ENCODE results near the gene FBXL7.
"Not testable (repeated sequence)": the region's sequence is repeated elsewhere in the genome, so short reads cannot be mapped to it uniquely, and the experiment has no call there.

FBXL7 gene

GRCh38 chr5:15835514-15835913, 335.5 kb downstream of the FBXL7 start:
- no peak for DNase-seq

- DNase-seq, result no peak
Measured at GRCh38 chr5:15837551-15838289, 337.7 kb downstream of the FBXL7 start.

DNA sequence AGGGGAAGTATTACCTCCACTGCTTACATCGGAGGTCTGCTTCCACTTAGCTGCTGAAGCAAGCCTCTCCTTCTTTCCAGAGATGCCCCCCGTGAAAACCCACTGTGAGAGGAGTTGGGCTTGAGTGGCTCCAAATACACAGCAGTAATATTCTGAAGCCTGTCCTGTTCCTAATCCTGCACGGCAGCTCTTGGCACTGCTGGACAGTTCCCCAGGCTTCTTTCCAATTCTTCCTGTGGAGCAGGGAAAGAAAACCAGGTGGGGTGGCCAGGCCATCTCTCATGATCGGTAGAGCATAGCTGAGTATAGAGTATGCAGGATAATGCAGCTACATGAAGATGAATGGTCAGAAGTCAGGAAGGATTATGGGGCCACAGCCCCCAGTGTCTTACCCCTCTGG, 344.3 kb downstream of the FBXL7 start:
- no peak for DNase-seq

- DNase-seq, result no peak
Measured at GRCh38 chr5:15844871-15845270, 344.9 kb downstream of the FBXL7 start.

- DNase-seq, result no peak
Measured at GRCh38 chr5:15850536-15850935, 350.6 kb downstream of the FBXL7 start.

- DNase-seq, result no peak
Measured at GRCh38 chr5:15850939-15851341, 351.0 kb downstream of the FBXL7 start.

DNA sequence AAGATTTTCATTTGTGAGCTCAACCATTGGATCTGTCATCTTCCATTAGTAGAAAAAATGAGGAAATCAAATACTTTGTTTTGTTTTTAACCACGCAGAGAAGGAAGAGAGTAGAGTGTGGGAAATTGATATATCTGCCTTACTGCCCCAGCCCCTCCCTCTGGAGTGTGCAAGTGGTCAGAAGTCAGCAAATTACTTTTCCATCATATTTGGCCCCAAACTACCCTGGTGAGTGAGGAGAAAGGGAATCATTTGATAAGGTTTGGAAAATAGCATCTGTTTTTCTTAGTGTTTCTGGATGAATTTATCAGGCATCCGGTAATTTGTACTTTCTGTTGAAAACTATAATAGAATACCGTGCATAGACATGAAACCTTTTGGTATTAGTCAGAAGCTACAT, 352.2 kb downstream of the FBXL7 start:
- no peak for DNase-seq

DNA sequence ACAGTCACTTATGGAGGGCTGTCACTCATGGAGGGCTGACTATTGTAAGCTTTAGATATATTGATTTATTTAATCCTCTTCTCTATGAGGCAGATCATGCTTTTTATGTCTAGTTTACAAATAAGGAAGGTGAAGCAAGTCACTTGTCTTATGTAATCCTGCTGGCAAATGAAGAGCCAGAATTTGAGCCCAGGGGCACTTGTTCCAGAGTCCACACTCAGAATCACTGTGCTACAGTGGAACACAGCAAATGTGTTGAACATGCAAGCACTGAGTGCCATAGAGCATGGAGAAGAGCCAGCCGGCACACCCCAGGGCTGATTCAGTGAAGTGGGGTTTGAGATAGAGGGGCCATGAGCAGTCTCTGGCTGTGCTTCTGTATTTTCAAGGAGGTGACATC, 353.0 kb downstream of the FBXL7 start:
- DNase-seq, result no peak

DNA sequence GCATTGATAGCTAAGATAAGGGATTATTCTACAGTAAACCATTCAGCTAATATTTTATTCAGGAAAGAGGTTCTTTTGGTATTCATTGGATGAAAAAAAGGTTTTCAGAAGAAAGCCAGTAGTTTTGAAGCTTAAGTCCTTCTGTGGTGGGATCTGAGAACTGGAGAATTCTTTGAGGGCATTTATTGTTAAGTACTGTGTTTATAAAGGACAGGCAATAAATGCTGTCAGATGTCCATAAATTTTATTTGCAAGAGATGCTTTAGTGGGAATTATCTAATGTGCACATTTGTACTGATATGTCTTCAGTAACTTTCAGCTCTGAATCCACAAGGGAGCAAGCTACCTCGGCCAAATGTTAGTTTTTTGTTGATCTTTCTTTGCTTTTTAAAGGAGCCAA, 358.3 kb downstream of the FBXL7 start:
- DNase-seq, result no peak

DNA sequence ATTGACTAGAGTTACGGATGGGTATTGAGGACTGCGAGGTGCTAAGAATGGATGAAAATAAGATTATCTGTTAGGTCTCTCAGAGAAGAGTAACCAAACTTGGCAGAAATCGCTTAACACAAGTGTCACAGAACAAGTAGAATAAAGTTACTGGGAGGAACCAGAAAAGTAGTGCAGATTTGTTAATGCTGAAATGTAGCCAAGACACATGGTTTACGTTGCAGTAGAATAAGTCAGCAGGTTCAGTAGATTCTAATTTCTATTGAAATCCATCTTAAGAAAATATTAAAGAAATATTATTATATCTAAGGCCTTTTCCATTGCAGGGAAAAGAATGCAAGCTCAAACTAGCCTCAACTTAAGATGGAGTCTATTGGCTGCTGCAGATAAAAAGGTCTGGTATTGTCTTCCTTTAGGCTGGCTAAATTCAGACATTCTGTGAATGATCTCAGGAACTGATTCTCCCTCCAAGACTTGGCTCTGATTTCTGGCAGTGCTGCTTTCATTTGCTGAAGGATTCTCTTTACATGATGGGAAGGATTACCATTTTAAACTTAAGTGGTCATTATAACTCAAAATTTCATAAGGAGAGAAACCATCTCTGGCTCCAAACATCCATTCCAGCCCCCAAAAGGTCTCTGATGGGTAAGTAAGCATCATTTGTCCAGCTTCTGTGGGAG, 364.7 kb downstream of the FBXL7 start:
- DNase-seq, result no peak

GRCh38 chr5:15872259-15872658, 372.3 kb downstream of the FBXL7 start:
- DNase-seq, result not testable (repeated sequence)

- no peak for DNase-seq
Measured at GRCh38 chr5:15877914-15878313, 377.9 kb downstream of the FBXL7 start.

GRCh38 chr5:15880201-15880600, 380.2 kb downstream of the FBXL7 start:
- no peak for DNase-seq

- DNase-seq, result no peak
Measured at GRCh38 chr5:15885156-15885555, 385.2 kb downstream of the FBXL7 start.

DNA sequence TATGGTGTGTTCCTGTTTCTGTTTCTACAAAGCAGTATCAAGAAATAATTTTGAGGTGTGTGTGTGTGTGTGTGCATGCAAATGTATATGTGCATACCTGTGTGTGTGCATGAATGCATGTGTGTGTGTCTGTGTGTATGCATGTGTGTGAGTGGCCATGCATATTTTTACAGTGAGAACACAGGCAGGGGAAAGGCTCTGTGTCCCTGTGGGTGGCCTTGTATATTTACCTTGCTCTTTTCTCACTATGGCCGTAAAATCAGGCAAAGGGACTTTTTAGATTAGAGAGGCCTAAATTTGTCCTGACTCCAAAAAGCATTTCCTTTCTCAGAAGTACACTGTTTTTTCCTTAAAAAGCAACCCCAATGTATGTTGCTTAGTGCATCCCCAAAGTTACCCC, 386.2 kb downstream of the FBXL7 start:
- no peak for DNase-seq

DNA sequence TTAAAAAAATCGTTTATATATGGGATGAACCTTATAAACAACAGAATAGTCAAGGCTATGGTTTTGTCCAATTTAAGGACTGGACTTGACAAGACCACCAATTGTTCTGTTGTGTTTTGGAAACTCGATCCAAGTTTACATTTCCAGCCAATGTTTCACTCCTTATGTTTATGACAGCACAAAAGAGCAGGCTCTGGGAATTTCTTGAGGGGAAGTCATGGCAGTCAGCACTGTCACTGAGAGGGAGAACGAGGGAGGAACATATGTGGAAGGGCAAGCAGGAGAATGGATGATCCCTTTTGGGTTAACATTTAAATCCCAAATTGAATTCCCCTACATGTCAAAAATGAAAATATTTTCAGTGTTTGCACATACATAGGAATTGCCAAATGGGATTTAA, 387.1 kb downstream of the FBXL7 start:
- DNase-seq, result no peak

DNA sequence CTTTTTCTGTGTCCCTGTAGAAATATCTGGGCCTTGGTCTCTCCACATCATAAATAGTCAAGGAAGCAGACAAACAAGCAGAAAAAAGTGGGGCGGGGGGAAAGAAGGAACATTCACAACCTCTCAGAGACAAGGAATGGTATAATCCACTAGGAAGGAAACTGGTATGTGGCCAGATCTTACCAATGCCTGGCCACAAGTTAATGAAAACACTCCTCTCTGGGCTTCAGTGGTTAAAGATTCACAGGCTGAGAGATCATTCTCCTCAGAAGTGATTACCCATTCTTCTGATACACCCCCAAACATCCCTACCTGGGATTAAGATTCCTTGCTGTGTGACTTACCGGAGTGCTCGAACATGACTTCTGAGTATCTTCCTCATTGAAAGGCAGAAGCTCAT, 389.0 kb downstream of the FBXL7 start:
- DNase-seq, result no peak

DNA sequence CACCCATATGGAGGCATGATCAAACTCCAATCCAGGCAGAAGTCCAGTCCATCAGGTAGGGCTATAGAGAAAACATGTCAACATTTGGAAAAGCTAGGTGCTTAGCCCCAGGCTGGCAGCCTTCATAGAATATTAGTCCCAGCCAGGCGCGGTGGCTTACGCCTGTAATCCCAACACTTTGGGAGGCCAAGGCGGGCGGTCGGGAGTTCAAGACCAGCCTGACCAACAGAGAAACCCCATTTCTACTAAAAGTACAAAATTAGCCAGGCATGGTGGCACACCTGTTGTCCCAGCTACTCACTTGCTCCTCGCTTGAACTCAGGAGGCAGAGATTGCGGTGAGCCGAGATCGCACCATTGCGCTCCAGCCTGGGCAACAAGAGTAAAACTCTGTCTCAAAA, 393.9 kb downstream of the FBXL7 start:
- DNase-seq, result no peak

GRCh38 chr5:15897656-15898055, 397.7 kb downstream of the FBXL7 start:
- DNase-seq, result no peak

DNA sequence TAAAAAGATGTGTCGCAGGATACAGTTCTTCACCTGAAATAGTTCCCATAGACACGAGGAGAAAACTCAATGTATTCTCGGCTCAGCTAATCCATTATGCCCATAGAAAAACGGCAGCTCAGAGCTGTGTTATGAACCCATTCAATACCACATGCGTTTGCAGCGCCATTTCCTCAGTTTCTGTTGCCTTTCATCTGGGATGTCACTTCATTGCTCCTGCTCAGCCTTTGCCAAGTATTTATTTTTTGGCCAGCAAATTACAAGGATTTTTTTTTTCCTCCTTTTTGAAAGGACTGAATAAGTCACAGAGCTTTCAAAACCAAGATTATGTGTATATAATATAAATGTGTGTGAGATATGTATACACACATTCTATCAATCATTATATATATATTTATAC, 398.7 kb downstream of the FBXL7 start:
- no peak for DNase-seq

DNA sequence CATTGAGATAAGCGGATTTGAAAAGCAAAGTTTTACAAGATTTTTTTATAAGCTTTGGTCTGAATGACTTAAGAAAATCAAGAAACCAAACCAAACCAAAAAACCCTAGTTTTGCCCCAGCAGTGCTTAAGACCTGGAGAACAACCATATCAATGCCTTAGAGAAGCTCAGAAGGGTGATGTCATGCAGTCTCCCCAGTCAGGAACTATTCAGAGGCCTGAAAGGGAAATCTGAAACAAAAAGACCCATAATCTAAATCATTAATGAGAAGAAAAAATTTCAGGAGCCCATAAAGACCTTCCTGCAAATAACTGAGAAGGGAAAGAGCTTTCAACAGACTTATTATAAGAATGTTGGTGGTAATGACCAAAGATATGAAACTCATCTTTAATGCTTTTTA, 399.5 kb downstream of the FBXL7 start:
- DNase-seq, result no peak

DNA sequence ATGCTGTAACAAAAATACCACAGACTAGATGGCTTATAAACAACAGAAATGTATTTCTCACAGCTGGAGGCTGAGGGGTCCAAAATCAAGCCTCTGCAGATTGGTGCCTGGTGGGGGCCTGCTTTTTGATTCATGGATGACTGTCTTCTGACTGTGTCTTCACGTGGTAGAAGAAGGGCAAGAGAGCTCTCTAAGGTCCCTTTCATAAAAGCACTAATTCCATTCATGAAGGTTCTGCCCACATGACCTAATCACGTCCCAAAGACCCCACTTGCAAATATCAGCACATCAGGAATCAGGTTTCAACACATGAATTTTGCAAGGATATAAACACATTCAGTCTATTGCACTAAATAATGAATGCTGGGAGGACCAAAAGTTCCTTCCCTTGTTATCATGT, 401.2 kb downstream of the FBXL7 start:
- DNase-seq, result no peak

GRCh38 chr5:15902066-15902465, 402.1 kb downstream of the FBXL7 start:
- no peak for DNase-seq

GRCh38 chr5:15904899-15905830, 405.2 kb downstream of the FBXL7 start:
- DNase-seq, result no peak
